H1 (cell line): ENCODE data around the gene DSC3. TPM values are rescaled to one million over a fixed set of nuclear protein-coding genes. Genes with fewer than 3 reads are reported as not detected.

Experiments
- CTCF ChIA-PET: fragments of 300-600 bp; sonication (Branson Sonifier 250); formaldehyde crosslinking; loops from one replicate; lab custom pipeline; 2021; ENCODE audit not compliant: partially characterized antibody; lab: Charles Lee
- POLR2A ChIA-PET: fragments of 300-600 bp; sonication (Branson Sonifier 250); formaldehyde crosslinking; loops from one replicate; lab custom pipeline; 2021; ENCODE audit warnings: inconsistent platforms; ENCODE audit not compliant: partially characterized antibody; lab: Charles Lee
- DNase-seq, 2 experiments: peaks; one replicate each; pipeline versions ENCODE4 v3.0.0 to v3.0.0-alpha.2; 2010 to 2022; ENCODE audit warnings: low spot score in 2 of 2, low read depth in 1 of 2, mixed read lengths in 1 of 2
- FAIRE-seq: peaks from 2 replicates; lab custom pipeline; 2011; peaks lifted over from hg19 to GRCh38; lab: Jason Lieb, UNC
- H2AFZ ChIP-seq: 2 replicates; pipeline ENCODE4 v1.8.1; 2012; ENCODE audit warnings: low read length, inconsistent platforms
- H2AK5ac ChIP-seq: 2 replicates; pipeline ENCODE4 v1.6.1; 2013; ENCODE audit warnings: low read depth, low read length
- H2BK120ac ChIP-seq: replicated peaks from 2 replicates; pipeline ENCODE3; 2013; ENCODE audit warnings: low read depth, low read length, inconsistent platforms
- H2BK12ac ChIP-seq: 2 replicates; pipeline ENCODE4 v1.6.1; 2013; ENCODE audit warnings: low read depth, low read length
- H2BK15ac ChIP-seq: 2 replicates; pipeline ENCODE4 v1.6.1; 2013; ENCODE audit warnings: low read length
- H2BK20ac ChIP-seq: 2 replicates; pipeline ENCODE4 v1.6.1; 2013; ENCODE audit warnings: low read length
- H2BK5ac ChIP-seq: 2 replicates; pipeline ENCODE4 v1.6.1; 2013; ENCODE audit warnings: low read depth, low read length
- H3K14ac ChIP-seq: 2 replicates; pipeline ENCODE4 v1.6.1; 2013; ENCODE audit warnings: inconsistent platforms; ENCODE audit not compliant: insufficient read length
- H3K18ac ChIP-seq: 2 replicates; pipeline ENCODE4 v1.6.1; 2013; ENCODE audit warnings: low read length; ENCODE audit errors: extremely low read depth
- H3K23ac ChIP-seq: 2 replicates; pipeline ENCODE4 v1.6.1; 2013; ENCODE audit warnings: inconsistent platforms; ENCODE audit not compliant: insufficient read length
- H3K23me2 ChIP-seq: 2 replicates; pipeline ENCODE4 v1.6.1; 2013; ENCODE audit warnings: low read depth, low read length
- H3K27ac ChIP-seq: 2 replicates; pipeline ENCODE4 v1.6.1; 2011; ENCODE audit warnings: low read depth, low read length, inconsistent platforms
- H3K27me3 ChIP-seq, 4 experiments: replicated peaks in 1 of 4; 1 replicate in 1 of 4; 2 replicates in 3 of 4; pipeline versions ENCODE4 v1.6.1 to v1.8.1; 2011 to 2013; ENCODE audit warnings: low read length in 3 of 4, mild to moderate bottlenecking in 3 of 4, inconsistent platforms in 2 of 4, mixed read lengths in 2 of 4, moderate library complexity in 1 of 4; ENCODE audit not compliant: control insufficient read depth in 3 of 4, insufficient read depth in 3 of 4; ENCODE audit errors: extremely low read depth in 1 of 4
- H3K36me3 ChIP-seq, 4 experiments: 2 replicates each; pipeline versions ENCODE4 v1.6.1 to v1.8.1; 2011 to 2013; ENCODE audit warnings: mild to moderate bottlenecking in 4 of 4, low read length in 3 of 4, moderate library complexity in 2 of 4, control low read depth in 1 of 4, inconsistent platforms in 1 of 4; ENCODE audit not compliant: insufficient read depth in 4 of 4, control insufficient read depth in 2 of 4
- H3K4ac ChIP-seq: replicated peaks from 2 replicates; pipeline ENCODE3; 2013; ENCODE audit warnings: low read length, low read depth, mixed read lengths, inconsistent platforms; ENCODE audit not compliant: insufficient read length
- H3K4me1 ChIP-seq, 4 experiments: replicated peaks in 1 of 4; 1 replicate in 1 of 4; 2 replicates in 3 of 4; pipeline versions ENCODE4 v1.6.1 to v1.8.1; 2011 to 2013; ENCODE audit warnings: low read length in 3 of 4, inconsistent platforms in 2 of 4, mixed read lengths in 1 of 4; ENCODE audit not compliant: insufficient read depth in 4 of 4, control insufficient read depth in 3 of 4
- H3K4me2 ChIP-seq, 2 experiments: 2 replicates each; pipeline versions ENCODE4 v1.6.1 to v1.8.1; 2011 to 2013; ENCODE audit warnings: low read depth in 2 of 2, low read length in 2 of 2, control low read depth in 1 of 2, inconsistent platforms in 1 of 2, mild to moderate bottlenecking in 1 of 2; ENCODE audit not compliant: insufficient read depth in 1 of 2
- H3K4me3 ChIP-seq, 4 experiments: fragments of 200-600, 300-600 bp in 1 of 4; sonication (generic), shearing (Covaris generic), sonication (Bioruptor Twin) in 1 of 4; 2 replicates each; pipeline versions ENCODE4 v1.5.1 to v1.8.1; 2011 to 2016; ENCODE audit warnings: low read length in 4 of 4, low read depth in 3 of 4, control low read depth in 2 of 4, inconsistent platforms in 2 of 4, mild to moderate bottlenecking in 2 of 4, mixed read lengths in 1 of 4, moderate library complexity in 1 of 4; ENCODE audit not compliant: insufficient read depth in 2 of 4; ENCODE audit errors: extremely low read depth in 1 of 4
- H3K56ac ChIP-seq: replicated peaks from 2 replicates; pipeline ENCODE3; 2013; ENCODE audit warnings: low read depth, mild to moderate bottlenecking, mixed read lengths, low read length, inconsistent platforms; ENCODE audit not compliant: insufficient read length
- H3K79me1 ChIP-seq: 2 replicates; pipeline ENCODE4 v1.6.1; 2013; ENCODE audit warnings: low read depth, low read length, control low read depth
- H3K79me2 ChIP-seq, 2 experiments: 2 replicates each; pipeline versions ENCODE4 v1.6.1 to v1.8.1; 2012 to 2013; ENCODE audit warnings: low read length in 2 of 2, mild to moderate bottlenecking in 2 of 2, inconsistent platforms in 1 of 2; ENCODE audit not compliant: insufficient read depth in 2 of 2, control insufficient read depth in 1 of 2
- H3K9ac ChIP-seq, 4 experiments: replicated peaks in 1 of 4; 1 replicate in 1 of 4; 2 replicates in 3 of 4; pipeline versions ENCODE4 v1.6.1 to v1.8.1; 2011 to 2013; ENCODE audit warnings: low read depth in 3 of 4, low read length in 3 of 4, control low read depth in 2 of 4, mild to moderate bottlenecking in 2 of 4, moderate library complexity in 2 of 4, inconsistent platforms in 1 of 4; ENCODE audit errors: extremely low read depth in 1 of 4
- H3K9me3 ChIP-seq, 2 experiments: 2 replicates each; pipeline versions ENCODE4 v1.6.1 to v1.8.1; 2012 to 2013; ENCODE audit warnings: mild to moderate bottlenecking in 2 of 2, moderate library complexity in 2 of 2, control low read depth in 1 of 2, inconsistent platforms in 1 of 2, low read depth in 1 of 2, low read length in 1 of 2, mixed read lengths in 1 of 2; ENCODE audit not compliant: insufficient read depth in 2 of 2
- H4K20me1 ChIP-seq, 2 experiments: replicated peaks in 1 of 2; 2 replicates each; pipeline versions ENCODE3 to v1.8.1; 2011 to 2013; ENCODE audit warnings: inconsistent platforms in 2 of 2, low read length in 2 of 2, mild to moderate bottlenecking in 1 of 2; ENCODE audit not compliant: insufficient read depth in 2 of 2, control insufficient read depth in 1 of 2
- H4K5ac ChIP-seq: 2 replicates; pipeline ENCODE4 v1.6.1; 2013; ENCODE audit warnings: low read length, low read depth, mixed read lengths, inconsistent platforms; ENCODE audit not compliant: insufficient read length
- H4K8ac ChIP-seq: 2 replicates; pipeline ENCODE4 v1.8.0; 2013; ENCODE audit warnings: mild to moderate bottlenecking, moderate library complexity, low read length, inconsistent platforms; ENCODE audit not compliant: insufficient read depth; ENCODE audit errors: extremely low read depth
- H4K91ac ChIP-seq: replicated peaks from 2 replicates; pipeline ENCODE3; 2013; ENCODE audit warnings: low read length, mixed read lengths, inconsistent platforms; ENCODE audit not compliant: insufficient read length
- BRCA1 ChIP-seq: IDR thresholded peaks from 2 replicates; pipeline ENCODE4 v1.6.1; 2012; ENCODE audit warnings: low read depth, low read length, improper control_type of control experiment
- CBX5 ChIP-seq: fragments of 300-800, 300-1000 bp; sonication (generic); IDR thresholded peaks from 2 replicates; pipeline ENCODE4 v1.7.1; 2016; ENCODE audit warnings: antibody characterized with exemption, low read length, low read depth
- HDAC2 ChIP-seq, 2 experiments: fragments of 300-600 bp in 1 of 2; sonication (generic) in 1 of 2; IDR thresholded peaks; 2 replicates each; pipeline ENCODE4 v1.6.1; 2011 to 2012; ENCODE audit warnings: low read depth in 2 of 2, low read length in 2 of 2, mild to moderate bottlenecking in 2 of 2, moderate library complexity in 2 of 2, borderline replicate concordance in 1 of 2, inconsistent platforms in 1 of 2
- PHF8 ChIP-seq: fragments of 200-600 bp; sonication (generic); conservative IDR thresholded peaks from 2 replicates; pipeline ENCODE4 v1.7.1; 2012; ENCODE audit warnings: low read depth, mild to moderate bottlenecking, inconsistent platforms, low read length, moderate library complexity
- SP1 ChIP-seq: IDR thresholded peaks from 2 replicates; pipeline ENCODE4 v1.6.1; 2011; ENCODE audit warnings: low read depth, low read length
- SP2 ChIP-seq: IDR thresholded peaks from 2 replicates; pipeline ENCODE4 v1.6.1; 2012; ENCODE audit warnings: mild to moderate bottlenecking, low read length, inconsistent platforms
- SP4 ChIP-seq: IDR thresholded peaks from 2 replicates; pipeline ENCODE4 v1.6.1; 2012; ENCODE audit warnings: low read length, inconsistent platforms
- SUZ12 ChIP-seq: fragments of 200-600 bp; sonication (generic); IDR thresholded peaks from 2 replicates; pipeline ENCODE4 v1.6.1; 2012; ENCODE audit warnings: mild to moderate bottlenecking, inconsistent platforms, low read length, moderate library complexity, mixed read lengths
- TBP ChIP-seq: IDR thresholded peaks from 2 replicates; pipeline ENCODE4 v1.6.1; 2011; ENCODE audit warnings: low read depth, low read length, improper control_type of control experiment
- WGBS, 2 experiments: shearing (Covaris generic) in 1 of 2; methylation state at CpG; one replicate each; pipeline versions ENCODE4 v1.1.6 to v1.1.7; 2013 to 2015; ENCODE audit warnings: low lambda C conversion rate in 2 of 2, mixed read lengths in 2 of 2, inconsistent platforms in 1 of 2, low coverage in 1 of 2, missing lambda C conversion rate in 1 of 2; ENCODE audit not compliant: insufficient replicate concordance in 2 of 2, insufficient coverage in 1 of 2, insufficient read length in 1 of 2; ENCODE audit errors: extremely low coverage in 1 of 2, missing lambda C conversion rate in 1 of 2; 5-methylcytosine and 5-hydroxymethylcytosine counted together
- polyA plus RNA-seq, 7 experiments: library from polyadenylated mRNA; depleted of rRNA in 3 of 7; stranded (reverse) in 5 of 7; unstranded in 2 of 7; fragments of >200 nt in 5 of 7; fragments of 200-250 nt in 2 of 7; gene quantifications; 1 replicate in 5 of 7; 2 replicates in 1 of 7; 4 replicates in 1 of 7; pipeline versions ENCODE4 v1.2.1 to v1.2.3, GENCODE V29; 2011 to 2013; ENCODE audit warnings: missing spikeins in 2 of 7, mixed read lengths in 2 of 7
- total RNA-seq: library from RNA; stranded (reverse); fragmentation: NEBNext Ultra II Directional; extraction: Animal tissue kit (Norgen Biotek cat#: 25700); gene quantifications from 2 replicates; pipeline ENCODE4 v1.2.1, GENCODE V29; 2021

The DSC3 gene
- total and polyA plus RNA-seq, 2 of the 8 experiments (the other 6 are each of a cell fraction or from before 2014, with no cell fraction given): 0.70 to 3.7 TPM

- CTCF ChIA-PET: interaction anchor here (0.6 to 1.0 kb wide), 2 partner anchors 13 to 47 kb away, joined by 3 to 4 read pairs; no protein-coding TSS in a partner anchor
- H3K23ac ChIP-seq: no peak overlapping the region
- TF ChIP-seq PHF8 (no peak), SUZ12 (no peak), CBX5 (no peak), BRCA1 (no peak), HDAC2 (IDR thresholded peaks at IDR 0.05; ENCODE audit: borderline replicate concordance in 1 of 2, low read depth in 2 of 2, low read length in 2 of 2) (no peak), SP2 (no peak), SP4 (no peak), TBP (no peak), SP1 (no peak)
- TF ChIP-seq, all 59 proteins: peak for 0
- Histone ChIP-seq H2BK12ac (no peak overlapping the region), H4K20me1 (no peaks in the 10 kb centered on the region), H2AFZ (no peak overlapping the region), H3K4me2 (no peak overlapping the region), H2BK120ac (no peak overlapping the region), H4K91ac (no peak overlapping the region), H3K4me3 (no peak overlapping the region), H2BK20ac (no peak overlapping the region), H3K27ac (no peak overlapping the region), H3K36me3 (no peaks in the 10 kb centered on the region), H2AK5ac (no peak overlapping the region), H3K9ac (no peak overlapping the region), H2BK15ac (no peak overlapping the region), H4K8ac (no peak overlapping the region; the same call in 1 of the 2 replicates), H3K23me2 (no peaks in the 10 kb centered on the region), H3K14ac (no peak overlapping the region), H2BK5ac (no peak overlapping the region), H4K5ac (no peak overlapping the region), H3K56ac (no peak overlapping the region), H3K79me1 (no peaks in the 10 kb centered on the region), H3K4ac (no peak overlapping the region), H3K4me1 (no peaks in the 10 kb centered on the region), H3K18ac (no peak overlapping the region), H3K27me3 (no peaks in the 10 kb centered on the region), H3K79me2 (no peaks in the 10 kb centered on the region), H3K9me3 (peaks cover 2% of the 10 kb centered on the region in 2 experiments; a peak in 1 of 4 replicates)
- POLR2A ChIA-PET: no interaction called here
- DNase-seq (no peak), FAIRE-seq (no peak)
- WGBS, 2 experiments: 72% methylated on average over 3 of the region's 3 CpGs; no CpG with 5 or more reads in 1 of the 2 experiments
Measured at GRCh38 chr18:31050635-31051034, 8.1 kb upstream of the DSC3 start.
